ENCODE measurements around the gene EVI5.

DNA sequence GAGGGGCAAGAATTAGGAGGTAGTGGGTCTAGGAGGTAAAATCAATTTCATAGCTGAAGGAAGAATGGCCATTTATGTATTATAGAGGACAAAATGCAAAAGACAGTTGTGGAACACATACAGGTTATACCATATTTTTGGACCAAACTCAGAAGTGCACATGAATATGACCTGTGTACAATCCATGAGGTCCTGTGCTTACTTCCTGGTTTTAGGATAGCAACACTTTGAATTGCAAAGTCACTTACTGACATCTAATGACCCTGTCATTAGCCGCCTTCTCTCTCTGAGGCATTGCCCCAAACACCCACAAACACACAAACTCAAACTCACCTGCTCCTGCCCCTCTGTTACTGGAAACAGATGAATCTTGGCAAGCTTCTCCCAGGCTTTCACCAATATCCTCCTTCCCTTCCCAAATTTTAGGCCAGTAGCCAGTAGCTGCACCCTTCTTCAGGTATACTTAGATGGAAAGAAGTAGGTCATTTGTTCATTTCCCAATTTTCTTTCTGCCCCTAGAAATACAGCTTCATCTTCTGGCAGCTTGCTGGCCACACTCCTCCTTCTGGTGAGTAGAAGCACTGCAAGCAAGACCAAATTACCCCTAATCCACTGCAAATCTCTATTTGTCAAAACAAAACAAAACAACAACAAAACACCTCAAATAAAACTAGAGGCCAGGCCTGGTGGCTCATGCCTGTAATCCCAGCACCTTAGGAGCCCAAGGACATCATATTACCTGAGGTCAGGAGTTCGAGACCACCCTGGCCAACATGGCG, 33.3 kb upstream of the EVI5 start:
- TF ChIP-seq, protein P1, sequence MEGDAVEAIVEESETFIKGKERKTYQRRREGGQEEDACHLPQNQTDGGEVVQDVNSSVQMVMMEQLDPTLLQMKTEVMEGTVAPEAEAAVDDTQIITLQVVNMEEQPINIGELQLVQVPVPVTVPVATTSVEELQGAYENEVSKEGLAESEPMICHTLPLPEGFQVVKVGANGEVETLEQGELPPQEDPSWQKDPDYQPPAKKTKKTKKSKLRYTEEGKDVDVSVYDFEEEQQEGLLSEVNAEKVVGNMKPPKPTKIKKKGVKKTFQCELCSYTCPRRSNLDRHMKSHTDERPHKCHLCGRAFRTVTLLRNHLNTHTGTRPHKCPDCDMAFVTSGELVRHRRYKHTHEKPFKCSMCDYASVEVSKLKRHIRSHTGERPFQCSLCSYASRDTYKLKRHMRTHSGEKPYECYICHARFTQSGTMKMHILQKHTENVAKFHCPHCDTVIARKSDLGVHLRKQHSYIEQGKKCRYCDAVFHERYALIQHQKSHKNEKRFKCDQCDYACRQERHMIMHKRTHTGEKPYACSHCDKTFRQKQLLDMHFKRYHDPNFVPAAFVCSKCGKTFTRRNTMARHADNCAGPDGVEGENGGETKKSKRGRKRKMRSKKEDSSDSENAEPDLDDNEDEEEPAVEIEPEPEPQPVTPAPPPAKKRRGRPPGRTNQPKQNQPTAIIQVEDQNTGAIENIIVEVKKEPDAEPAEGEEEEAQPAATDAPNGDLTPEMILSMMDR (IDR thresholded peaks at IDR 0.05) = peak; percentile 40
- TF ChIP-seq, protein P2, sequence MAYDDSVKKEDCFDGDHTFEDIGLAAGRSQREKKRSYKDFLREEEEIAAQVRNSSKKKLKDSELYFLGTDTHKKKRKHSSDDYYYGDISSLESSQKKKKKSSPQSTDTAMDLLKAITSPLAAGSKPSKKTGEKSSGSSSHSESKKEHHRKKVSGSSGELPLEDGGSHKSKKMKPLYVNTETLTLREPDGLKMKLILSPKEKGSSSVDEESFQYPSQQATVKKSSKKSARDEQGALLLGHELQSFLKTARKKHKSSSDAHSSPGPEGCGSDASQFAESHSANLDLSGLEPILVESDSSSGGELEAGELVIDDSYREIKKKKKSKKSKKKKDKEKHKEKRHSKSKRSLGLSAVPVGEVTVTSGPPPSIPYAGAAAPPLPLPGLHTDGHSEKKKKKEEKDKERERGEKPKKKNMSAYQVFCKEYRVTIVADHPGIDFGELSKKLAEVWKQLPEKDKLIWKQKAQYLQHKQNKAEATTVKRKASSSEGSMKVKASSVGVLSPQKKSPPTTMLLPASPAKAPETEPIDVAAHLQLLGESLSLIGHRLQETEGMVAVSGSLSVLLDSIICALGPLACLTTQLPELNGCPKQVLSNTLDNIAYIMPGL (CRISPR knock-in tag; IDR thresholded peaks at IDR 0.05) = no peak
